ENCODE results near the gene CYP19A1.

CYP19A1 gene

GRCh38 chr15:51322621-51323296 lies 15.6 kb downstream of the CYP19A1 start:
- DNase-seq (ENCODE audit: low spot score), result no peak

- no peak for DNase-seq (ENCODE audit: low spot score)
Observed at GRCh38 chr15:51321316-51321715, 17.1 kb downstream of the CYP19A1 start.

GRCh38 chr15:51320843-51321242 lies 17.6 kb downstream of the CYP19A1 start:
- no peak for DNase-seq (ENCODE audit: low spot score)

- no peak for DNase-seq (ENCODE audit: low spot score)
Observed at GRCh38 chr15:51319539-51319938, 18.9 kb downstream of the CYP19A1 start.

- DNase-seq (ENCODE audit: low spot score), result no peak
Observed at GRCh38 chr15:51318382-51319150, 19.8 kb downstream of the CYP19A1 start.

- DNase-seq (ENCODE audit: low spot score), result no peak
Observed at GRCh38 chr15:51316636-51317035, 21.8 kb downstream of the CYP19A1 start.

GRCh38 chr15:51315726-51316125 lies 22.7 kb downstream of the CYP19A1 start:
- DNase-seq (ENCODE audit: low spot score), result no peak

GRCh38 chr15:51314391-51315337 lies 23.7 kb downstream of the CYP19A1 start:
- no peak for DNase-seq (ENCODE audit: low spot score)

GRCh38 chr15:51313644-51314280 lies 24.6 kb downstream of the CYP19A1 start:
- DNase-seq (ENCODE audit: low spot score), result no peak

GRCh38 chr15:51313074-51313393 lies 25.4 kb downstream of the CYP19A1 start:
- DNase-seq (ENCODE audit: low spot score), result no peak

GRCh38 chr15:51312166-51313073 lies 26.0 kb downstream of the CYP19A1 start:
- no peak for DNase-seq (ENCODE audit: low spot score)

- DNase-seq (ENCODE audit: low spot score), result no peak
Observed at GRCh38 chr15:51311510-51311909, 26.9 kb downstream of the CYP19A1 start.

GRCh38 chr15:51310064-51310463 lies 28.3 kb downstream of the CYP19A1 start:
- no peak for DNase-seq (ENCODE audit: low spot score)

- DNase-seq (ENCODE audit: low spot score), result no peak
Observed at GRCh38 chr15:51307811-51308210, 30.6 kb downstream of the CYP19A1 start.

- DNase-seq (ENCODE audit: low spot score), result no peak
Observed at GRCh38 chr15:51307325-51307724, 31.1 kb downstream of the CYP19A1 start.

- DNase-seq (ENCODE audit: low spot score), result no peak
Observed at GRCh38 chr15:51303462-51303980, 34.9 kb downstream of the CYP19A1 start.

GRCh38 chr15:51302480-51302879 lies 35.9 kb downstream of the CYP19A1 start:
- no peak for DNase-seq (ENCODE audit: low spot score)

GRCh38 chr15:51299187-51300015 lies 39.0 kb downstream of the CYP19A1 start:
- no peak for DNase-seq (ENCODE audit: low spot score)

GRCh38 chr15:51298620-51299019 lies 39.8 kb downstream of the CYP19A1 start:
- no peak for DNase-seq (ENCODE audit: low spot score)

GRCh38 chr15:51290720-51291119 lies 47.7 kb downstream of the CYP19A1 start:
- no peak for DNase-seq (ENCODE audit: low spot score)
